GM21619 (cell line): ENCODE measurements around the gene DUSP16.

Experiments
- ATAC-seq: cut with Tn5 transposase; IDR thresholded peaks from one replicate; pipeline ENCODE4 v1.9.1; 2021; ENCODE audit not compliant: unreplicated experiment

DUSP16 gene

DNA sequence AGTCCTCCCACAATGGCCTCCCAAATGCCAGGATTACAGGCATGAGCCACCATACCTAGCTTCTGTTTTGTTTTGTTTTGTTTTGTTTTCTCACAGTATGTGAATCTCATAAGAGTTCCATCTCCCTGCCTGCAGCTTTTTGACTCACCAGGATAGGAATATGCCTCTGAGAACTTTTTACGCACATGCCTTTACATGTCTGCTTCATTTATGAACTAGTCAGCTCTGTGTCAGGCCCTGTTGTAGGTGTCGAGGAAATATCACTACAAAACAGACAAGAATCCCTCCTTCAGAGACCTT is 116.8 kb downstream of the DUSP16 start:
- no peak for ATAC-seq

- ATAC-seq, result no peak
Observed at GRCh38 chr12:12445165-12445881, 117.3 kb downstream of the DUSP16 start.

DNA sequence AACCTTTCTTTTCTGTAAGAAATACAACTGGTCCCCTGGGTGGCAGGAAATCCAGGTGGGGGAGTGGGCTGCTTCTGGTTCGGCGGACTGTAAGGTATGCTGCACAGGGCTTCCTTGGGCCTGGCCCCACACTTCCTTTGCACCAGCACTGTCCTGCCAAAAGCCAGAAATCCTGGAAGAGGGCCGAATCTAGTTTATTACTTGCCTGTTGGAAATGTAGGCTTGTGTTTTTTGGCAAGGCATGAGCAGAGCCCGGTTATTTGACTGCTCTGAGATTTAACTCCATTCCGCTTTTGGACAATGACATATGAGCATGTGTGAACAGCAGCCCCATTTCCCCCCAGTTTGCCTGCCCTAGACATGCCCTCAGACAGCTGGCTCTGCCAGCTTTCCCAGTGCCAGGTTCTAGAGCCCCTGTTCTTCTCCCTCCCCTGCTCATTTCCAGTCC is 119.2 kb downstream of the DUSP16 start:
- ATAC-seq, result no peak

- ATAC-seq, result no peak
Observed at GRCh38 chr12:12442548-12443071, 120.1 kb downstream of the DUSP16 start.

DNA sequence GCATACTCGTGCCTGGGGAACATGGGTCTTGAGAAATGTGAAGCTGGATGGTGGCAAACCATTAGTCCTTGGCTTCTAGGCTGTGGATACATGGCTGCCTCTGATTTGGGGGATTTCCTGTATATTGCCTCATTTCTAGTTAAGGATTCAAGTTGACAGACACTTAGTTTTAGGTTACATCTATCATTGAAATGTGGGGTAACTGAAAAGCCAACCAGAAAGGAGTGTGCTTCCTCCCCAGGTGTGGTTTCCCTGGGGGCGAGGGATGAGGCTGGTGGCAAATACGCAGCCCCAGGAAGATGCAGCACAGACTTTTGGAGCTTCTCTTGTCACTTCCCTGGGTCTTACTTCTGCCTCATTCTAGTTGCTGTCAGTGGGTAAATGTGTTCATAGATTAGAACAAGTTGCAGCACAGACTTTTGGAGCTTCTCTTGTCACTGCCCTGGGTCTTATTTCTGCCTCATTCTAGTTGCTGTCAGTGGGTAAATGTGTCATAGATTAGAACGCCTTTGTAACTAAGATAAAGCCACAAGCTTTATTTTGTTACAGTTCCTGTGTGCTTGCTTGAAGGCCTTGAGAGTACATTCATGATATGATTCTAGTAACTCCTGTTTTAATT is 120.7 kb downstream of the DUSP16 start:
- ATAC-seq, result no peak

DNA sequence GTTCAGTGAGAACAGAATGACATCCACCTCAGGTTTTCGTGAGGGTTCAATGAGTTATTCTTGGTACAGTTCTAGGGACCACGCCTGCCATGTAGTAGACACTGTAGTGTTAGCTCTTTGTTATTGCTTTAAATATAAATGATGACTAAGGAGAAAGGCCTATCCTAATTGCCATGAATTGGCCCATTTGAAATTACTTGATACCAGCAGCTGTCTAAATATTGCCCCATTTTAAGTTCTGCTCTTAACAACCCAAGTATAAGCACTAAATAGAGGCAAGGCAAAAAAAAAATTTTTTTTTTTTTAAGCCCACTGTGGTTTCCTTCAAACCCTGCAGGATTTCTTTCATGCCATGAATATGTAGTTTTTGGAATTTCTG is 121.2 kb downstream of the DUSP16 start:
- no peak for ATAC-seq

GRCh38 chr12:12440784-12441428 is 121.8 kb downstream of the DUSP16 start:
- ATAC-seq, result no peak

DNA sequence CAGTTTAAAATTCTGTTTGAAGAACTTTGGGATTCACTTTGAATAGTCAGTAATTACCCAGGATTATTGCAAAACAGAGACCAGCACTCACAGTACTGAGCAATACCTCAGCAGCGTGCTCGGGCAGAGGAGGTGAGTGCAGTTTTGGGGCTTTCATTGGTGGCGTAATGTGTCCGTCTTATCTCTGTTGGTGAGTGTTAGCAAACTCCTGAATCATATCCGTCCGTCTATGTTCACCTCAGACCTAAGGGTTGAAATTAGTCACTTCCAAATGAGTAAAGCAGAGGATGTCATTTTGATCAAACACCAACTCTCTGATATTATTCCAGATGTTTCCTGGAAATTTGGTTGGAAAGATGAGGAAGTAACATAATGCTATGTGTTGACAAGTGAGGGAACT is 123.0 kb downstream of the DUSP16 start:
- no peak for ATAC-seq

DNA sequence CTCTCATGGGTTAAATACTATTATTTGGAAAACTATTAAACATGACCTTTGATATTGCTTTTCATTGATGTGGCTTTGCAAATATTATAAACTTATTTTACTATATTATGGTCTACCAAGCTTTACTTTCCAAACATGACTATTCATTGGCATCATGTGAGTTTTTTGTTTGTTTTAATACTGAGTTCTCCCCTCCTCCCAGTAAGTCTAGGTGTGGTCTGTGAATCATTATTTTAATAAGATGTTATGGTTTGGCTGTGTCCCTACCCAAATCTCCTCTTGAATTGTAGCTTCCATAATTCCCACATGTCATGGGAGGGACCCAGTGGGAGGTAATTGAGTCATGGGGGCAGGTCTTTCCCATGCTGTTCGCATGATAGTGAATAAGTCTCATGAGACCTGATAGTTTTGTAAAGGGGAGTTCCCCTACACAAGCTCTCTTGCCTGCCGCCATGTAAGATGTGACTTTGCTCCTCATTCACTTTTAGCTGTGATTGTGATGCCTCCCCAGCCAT is 125.8 kb downstream of the DUSP16 start:
- no peak for ATAC-seq

DNA sequence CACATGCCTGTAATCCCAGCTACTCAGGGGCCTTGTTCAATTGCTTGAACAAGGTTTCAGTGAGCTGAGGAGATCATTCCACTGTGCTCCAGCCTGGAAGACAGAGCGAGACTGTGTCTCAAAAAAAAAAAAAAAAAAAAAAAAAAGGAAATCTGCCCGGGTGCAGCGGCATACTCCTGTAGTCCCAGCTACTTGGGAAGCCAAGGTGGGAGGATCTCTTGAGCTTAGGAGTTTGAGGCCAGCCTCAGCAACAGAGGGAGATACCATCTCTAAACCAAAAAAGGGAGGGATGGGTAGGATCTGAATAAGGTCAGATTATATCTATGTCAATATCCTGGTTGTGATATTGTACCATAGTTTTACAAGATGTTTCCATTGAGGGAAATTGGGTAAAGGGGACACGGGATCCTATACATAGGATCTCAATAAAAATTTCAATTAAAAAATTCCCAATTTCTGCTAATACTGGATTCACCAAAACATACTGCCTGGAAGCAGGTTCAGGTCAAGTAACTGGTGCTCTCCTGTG is 129.4 kb downstream of the DUSP16 start:
- ATAC-seq, result no peak

GRCh38 chr12:12432364-12432763 is 130.3 kb downstream of the DUSP16 start:
- no peak for ATAC-seq

DNA sequence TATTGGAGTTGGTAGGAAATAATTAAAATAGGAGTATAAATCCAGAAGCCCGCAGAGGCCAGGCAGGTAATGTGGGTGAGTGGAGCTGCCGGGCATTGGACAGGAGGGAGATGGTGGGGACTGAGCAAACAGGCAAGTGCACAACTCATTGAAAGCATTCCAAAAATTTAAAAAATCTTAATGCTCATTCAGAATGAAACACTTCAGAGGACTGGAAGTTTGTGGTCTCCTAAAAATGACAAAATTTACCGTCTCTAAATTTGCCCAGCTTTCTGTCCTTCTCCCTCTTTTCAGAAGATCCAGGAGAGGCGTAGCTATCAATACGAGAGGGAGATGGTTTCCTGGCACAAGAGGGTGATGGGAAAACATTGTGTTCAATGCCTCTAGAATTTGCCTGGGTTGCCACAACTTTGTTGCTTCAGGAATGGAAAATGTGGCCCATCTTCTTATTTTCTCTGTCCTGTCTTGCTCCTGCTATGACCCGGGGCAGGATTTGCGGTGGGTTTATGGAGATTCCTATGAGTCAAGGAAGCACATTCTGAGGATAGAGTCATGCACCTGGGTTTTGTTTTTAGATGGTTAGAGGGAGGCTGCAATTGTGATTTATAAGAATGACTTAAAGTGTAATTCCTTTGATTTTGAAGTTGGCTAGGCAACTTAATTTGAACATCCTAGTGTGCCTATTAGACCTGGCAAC is 133.6 kb downstream of the DUSP16 start:
- no peak for ATAC-seq

- no peak for ATAC-seq
Observed at GRCh38 chr12:12428047-12428446, 134.6 kb downstream of the DUSP16 start.

GRCh38 chr12:12427568-12427967 is 135.1 kb downstream of the DUSP16 start:
- no peak for ATAC-seq

GRCh38 chr12:12425616-12426015 is 137.0 kb downstream of the DUSP16 start:
- ATAC-seq, result no peak

DNA sequence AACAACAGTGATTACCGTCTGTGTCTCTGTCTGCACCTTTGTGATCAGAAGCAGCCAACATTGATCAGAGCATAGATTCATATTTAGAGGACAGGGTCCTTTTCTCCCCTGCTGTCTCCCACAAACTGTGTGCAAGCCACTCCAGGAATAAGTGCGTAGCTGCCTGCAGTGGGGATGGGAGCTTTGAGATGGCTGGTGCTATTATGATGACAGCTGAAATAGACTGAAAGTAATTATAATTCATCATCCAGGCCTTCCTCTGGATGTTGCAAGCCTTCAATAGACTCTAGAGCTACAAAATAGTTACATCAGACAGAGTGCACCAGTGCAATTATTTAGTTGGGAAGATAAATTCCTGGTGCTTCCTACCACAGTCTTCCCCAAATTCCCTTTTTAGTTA is 137.7 kb downstream of the DUSP16 start:
- no peak for ATAC-seq
